Measurements from ENCODE around the gene C1orf122.

C1orf122 gene

GRCh38 chr1:37811027-37811655, 3.6 kb downstream of the C1orf122 start:
- Mint-ChIP-seq H3K27me3 (no peaks in the 10 kb centered on the region), H3K4me3 (no peak overlapping the region), H3K27ac (ENCODE audit: low read depth) (no peak overlapping the region), H3K9me3 (no peaks in the 10 kb centered on the region), H3K36me3 (ENCODE audit: insufficient read depth) (peaks cover 21% of the 10 kb centered on the region), H3K4me1 (peaks cover 25% of the 10 kb centered on the region)
- peak; percentile 42 to 45 for DNase-seq (ENCODE audit: low spot score in 2 of 2)
- ATAC-seq (replicated peaks; ENCODE audit: extremely low read depth, poor library complexity, severe bottlenecking): no peak

GRCh38 chr1:37813529-37814145, 6.0 kb downstream of the C1orf122 start:
- Mint-ChIP-seq H3K4me1 (peaks cover 20% of the 10 kb centered on the region), H3K27ac (ENCODE audit: low read depth) (no peak overlapping the region), H3K9me3 (no peaks in the 10 kb centered on the region), H3K4me3 (no peak overlapping the region), H3K36me3 (ENCODE audit: insufficient read depth) (peaks cover 16% of the 10 kb centered on the region), H3K27me3 (no peaks in the 10 kb centered on the region)
- DNase-seq (ENCODE audit: low spot score in 2 of 2): no peak
- no peak for ATAC-seq (replicated peaks; ENCODE audit: extremely low read depth, poor library complexity, severe bottlenecking)

GRCh38 chr1:37814252-37814651, 6.7 kb downstream of the C1orf122 start:
- DNase-seq (ENCODE audit: low spot score in 2 of 2): no peak
- peaks cover 17% of the 10 kb centered on the region for H3K36me3 Mint-ChIP-seq (ENCODE audit: insufficient read depth)
- peaks cover 14% of the 10 kb centered on the region for H3K4me1 Mint-ChIP-seq
- no peaks in the 10 kb centered on the region for H3K27me3 Mint-ChIP-seq
- no peaks in the 10 kb centered on the region for H3K9me3 Mint-ChIP-seq
- no peak overlapping the region for H3K27ac Mint-ChIP-seq (ENCODE audit: low read depth)
- no peak overlapping the region for H3K4me3 Mint-ChIP-seq
- ATAC-seq (replicated peaks; ENCODE audit: extremely low read depth, poor library complexity, severe bottlenecking): no peak

GRCh38 chr1:37817481-37817880, 9.9 kb downstream of the C1orf122 start:
- Mint-ChIP-seq H3K36me3 (ENCODE audit: insufficient read depth) (peaks cover 38% of the 10 kb centered on the region), H3K27ac (ENCODE audit: low read depth) (no peak overlapping the region), H3K4me3 (no peak overlapping the region), H3K27me3 (no peaks in the 10 kb centered on the region), H3K9me3 (no peaks in the 10 kb centered on the region), H3K4me1 (no peaks in the 10 kb centered on the region)
- DNase-seq (ENCODE audit: low spot score in 2 of 2) (no peak), ATAC-seq (replicated peaks; ENCODE audit: extremely low read depth, poor library complexity, severe bottlenecking) (no peak)

GRCh38 chr1:37821481-37821880, 13.9 kb downstream of the C1orf122 start:
- no peaks in the 10 kb centered on the region for H3K9me3 Mint-ChIP-seq
- no peak overlapping the region for H3K27ac Mint-ChIP-seq (ENCODE audit: low read depth)
- no peak overlapping the region for H3K4me3 Mint-ChIP-seq
- no peak for DNase-seq (ENCODE audit: low spot score in 2 of 2)
- H3K36me3 Mint-ChIP-seq (ENCODE audit: insufficient read depth): peaks cover 44% of the 10 kb centered on the region
- ATAC-seq (replicated peaks; ENCODE audit: extremely low read depth, poor library complexity, severe bottlenecking): no peak
- no peaks in the 10 kb centered on the region for H3K4me1 Mint-ChIP-seq
- H3K27me3 Mint-ChIP-seq: no peaks in the 10 kb centered on the region

GRCh38 chr1:37822906-37823815, 15.6 kb downstream of the C1orf122 start:
- Mint-ChIP-seq H3K4me3 (no peak overlapping the region), H3K27ac (ENCODE audit: low read depth) (peak overlapping the region; percentile 22), H3K36me3 (ENCODE audit: insufficient read depth) (peaks cover 48% of the 10 kb centered on the region), H3K4me1 (no peaks in the 10 kb centered on the region), H3K27me3 (no peaks in the 10 kb centered on the region), H3K9me3 (no peaks in the 10 kb centered on the region)
- ATAC-seq (replicated peaks; ENCODE audit: extremely low read depth, poor library complexity, severe bottlenecking) (peak; percentile 60), DNase-seq (ENCODE audit: low spot score in 2 of 2) (no peak)

- peaks cover 47% of the 10 kb centered on the region for H3K36me3 Mint-ChIP-seq (ENCODE audit: insufficient read depth)
- H3K27me3 Mint-ChIP-seq: no peaks in the 10 kb centered on the region
- DNase-seq (ENCODE audit: low spot score in 2 of 2): no peak
Observed at GRCh38 chr1:37824001-37824400, 16.4 kb downstream of the C1orf122 start.

GRCh38 chr1:37825506-37825905, 17.9 kb downstream of the C1orf122 start:
- Mint-ChIP-seq H3K9me3 (no peaks in the 10 kb centered on the region), H3K27ac (ENCODE audit: low read depth) (no peak overlapping the region), H3K36me3 (ENCODE audit: insufficient read depth) (peaks cover 42% of the 10 kb centered on the region)

More at GRCh38 chr1:37824001-37824400, 16.4 kb downstream of the C1orf122 start:
- no peak for ATAC-seq (replicated peaks; ENCODE audit: extremely low read depth, poor library complexity, severe bottlenecking)
- H3K27ac Mint-ChIP-seq (ENCODE audit: low read depth): peak overlapping the region; percentile 22
- H3K4me3 Mint-ChIP-seq: no peak overlapping the region
- H3K9me3 Mint-ChIP-seq: no peaks in the 10 kb centered on the region
- no peaks in the 10 kb centered on the region for H3K4me1 Mint-ChIP-seq

GRCh38 chr1:37828410-37829074, 21.0 kb downstream of the C1orf122 start:
- no peak for DNase-seq (ENCODE audit: low spot score in 2 of 2)
- no peak for ATAC-seq (replicated peaks; ENCODE audit: extremely low read depth, poor library complexity, severe bottlenecking)
- H3K27ac Mint-ChIP-seq (ENCODE audit: low read depth): peak overlapping the region; percentile 78
- H3K36me3 Mint-ChIP-seq (ENCODE audit: insufficient read depth): peaks cover 38% of the 10 kb centered on the region
- no peaks in the 10 kb centered on the region for H3K9me3 Mint-ChIP-seq
- H3K4me3 Mint-ChIP-seq: no peak overlapping the region
- H3K27me3 Mint-ChIP-seq: no peaks in the 10 kb centered on the region
- no peaks in the 10 kb centered on the region for H3K4me1 Mint-ChIP-seq

More at GRCh38 chr1:37825506-37825905, 17.9 kb downstream of the C1orf122 start:
- no peak for DNase-seq (ENCODE audit: low spot score in 2 of 2)
- no peak for ATAC-seq (replicated peaks; ENCODE audit: extremely low read depth, poor library complexity, severe bottlenecking)
- no peaks in the 10 kb centered on the region for H3K27me3 Mint-ChIP-seq
- no peaks in the 10 kb centered on the region for H3K4me1 Mint-ChIP-seq
- no peak overlapping the region for H3K4me3 Mint-ChIP-seq

- Mint-ChIP-seq H3K36me3 (ENCODE audit: insufficient read depth) (peaks cover 52% of the 10 kb centered on the region), H3K27ac (ENCODE audit: low read depth) (no peak overlapping the region), H3K27me3 (no peaks in the 10 kb centered on the region), H3K4me3 (no peak overlapping the region), H3K9me3 (no peaks in the 10 kb centered on the region), H3K4me1 (no peaks in the 10 kb centered on the region)
- DNase-seq (ENCODE audit: low spot score in 2 of 2) (no peak), ATAC-seq (replicated peaks; ENCODE audit: extremely low read depth, poor library complexity, severe bottlenecking) (no peak)
Observed at GRCh38 chr1:37831109-37831508, 23.5 kb downstream of the C1orf122 start.

GRCh38 chr1:37831809-37832208, 24.2 kb downstream of the C1orf122 start:
- no peak overlapping the region for H3K4me3 Mint-ChIP-seq
- H3K36me3 Mint-ChIP-seq (ENCODE audit: insufficient read depth): peaks cover 55% of the 10 kb centered on the region
- DNase-seq (ENCODE audit: low spot score in 2 of 2) (no peak), ATAC-seq (replicated peaks; ENCODE audit: extremely low read depth, poor library complexity, severe bottlenecking) (no peak)
- H3K27me3 Mint-ChIP-seq: no peaks in the 10 kb centered on the region
- no peaks in the 10 kb centered on the region for H3K4me1 Mint-ChIP-seq
- H3K9me3 Mint-ChIP-seq: no peaks in the 10 kb centered on the region
- no peak overlapping the region for H3K27ac Mint-ChIP-seq (ENCODE audit: low read depth)

- Mint-ChIP-seq H3K27me3 (no peaks in the 10 kb centered on the region), H3K9me3 (no peaks in the 10 kb centered on the region), H3K27ac (ENCODE audit: low read depth) (no peak overlapping the region), H3K4me1 (no peaks in the 10 kb centered on the region), H3K4me3 (no peak overlapping the region), H3K36me3 (ENCODE audit: insufficient read depth) (peaks cover 56% of the 10 kb centered on the region)
- ATAC-seq (replicated peaks; ENCODE audit: extremely low read depth, poor library complexity, severe bottlenecking) (no peak), DNase-seq (ENCODE audit: low spot score in 2 of 2) (no peak)
Observed at GRCh38 chr1:37836788-37837187, 29.2 kb downstream of the C1orf122 start.

Measured in central memory CD8-positive, alpha-beta T cell (primary cell).